Measurements from ENCODE around the gene IL18R1. TPM values are rescaled to one million over a fixed set of nuclear protein-coding genes. Genes with fewer than 3 reads are reported as not detected.

IL18R1 gene
- total RNA-seq, 2 experiments from 2014 or later, result 22.4 to 23.4 TPM

- intact Hi-C loops (cut with DNase I, micrococcal nuclease), result loop anchor here (1.0 to 10.0 kb wide), 17 partner anchors 11 to 1060 kb away; partner anchors contain the start of gene RNF149 (in 1 of the 2)
- peak; percentile 64 for DNase-seq
- ATAC-seq, result peak; percentile 90
- POLR2A ChIA-PET, result interaction anchor here (0.6 to 1.0 kb wide), 5 partner anchors 12 to 648 kb away, joined by 3 to 4 read pairs (median 3); partner anchors contain the start of gene IL18R1
- H3K36me3 Mint-ChIP-seq (ENCODE audit: low read depth), result peaks cover 83% of the 10 kb centered on the region
- peaks cover 27% of the 10 kb centered on the region for H3K9me3 Mint-ChIP-seq (ENCODE audit: low read depth)
- peak overlapping the region; percentile 55 for H3K4me3 Mint-ChIP-seq
- peaks cover 68% of the 10 kb centered on the region for H3K4me1 Mint-ChIP-seq
- CTCF ChIA-PET, result interaction anchor here (0.7 to 2.0 kb wide), 8 partner anchors 10 to 469 kb away, joined by 3 to 7 read pairs (median 5); no protein-coding TSS in a partner anchor
- H3K27me3 Mint-ChIP-seq, result no peaks in the 10 kb centered on the region
- H3K27ac Mint-ChIP-seq, result peak overlapping the region; percentile 93
Observed at GRCh38 chr2:102367331-102367971, 11.9 kb downstream of the IL18R1 start.

- DNase-seq (no peak), ATAC-seq (peak; percentile 8)
- ChIA-PET CTCF (interaction anchor here (0.6 to 2.0 kb wide), 9 partner anchors 11 to 285 kb away, joined by 3 to 7 read pairs (median 5); no protein-coding TSS in a partner anchor), POLR2A (interaction anchor here (0.9 kb wide), 1 partner anchor 369 kb away, joined by 3 read pairs; no protein-coding TSS in a partner anchor)
- peaks cover 81% of the 10 kb centered on the region for H3K36me3 Mint-ChIP-seq (ENCODE audit: low read depth)
- intact Hi-C loops (cut with DNase I, micrococcal nuclease), result loop anchor here (2.0 to 10.0 kb wide), 6 partner anchors 44 to 1061 kb away; partner anchors contain the start of gene RNF149 (in 1 of the 2)
- peaks cover 27% of the 10 kb centered on the region for H3K9me3 Mint-ChIP-seq (ENCODE audit: low read depth)
- peak overlapping the region; percentile 93 for H3K27ac Mint-ChIP-seq
- peak overlapping the region; percentile 32 for H3K4me3 Mint-ChIP-seq
- H3K4me1 Mint-ChIP-seq, result peaks cover 58% of the 10 kb centered on the region
- no peaks in the 10 kb centered on the region for H3K27me3 Mint-ChIP-seq
Observed at GRCh38 chr2:102368461-102369109, 13.0 kb downstream of the IL18R1 start.

GRCh38 chr2:102369866-102370265 is 14.3 kb downstream of the IL18R1 start:
- H3K36me3 Mint-ChIP-seq (ENCODE audit: low read depth), result peaks cover 80% of the 10 kb centered on the region
- peaks cover 48% of the 10 kb centered on the region for H3K4me1 Mint-ChIP-seq
- CTCF ChIA-PET, result interaction anchor here (0.8 kb wide), 1 partner anchor 73 kb away, joined by 3 read pairs; no protein-coding TSS in a partner anchor
- POLR2A ChIA-PET, result no interaction called here
- peaks cover 22% of the 10 kb centered on the region for H3K9me3 Mint-ChIP-seq (ENCODE audit: low read depth)
- intact Hi-C loops (cut with DNase I, micrococcal nuclease), result loop anchor here (2.0 to 10.0 kb wide), 6 partner anchors 43 to 1063 kb away; partner anchors contain the start of gene RNF149 (in 1 of the 2)
- ATAC-seq (no peak), DNase-seq (no peak)
- H3K27me3 Mint-ChIP-seq, result no peaks in the 10 kb centered on the region
- no peak overlapping the region for H3K27ac Mint-ChIP-seq
- H3K4me3 Mint-ChIP-seq, result no peak overlapping the region

GRCh38 chr2:102376052-102376591 is 20.5 kb downstream of the IL18R1 start:
- H3K9me3 Mint-ChIP-seq (ENCODE audit: low read depth), result peaks cover 14% of the 10 kb centered on the region
- DNase-seq (no peak), ATAC-seq (peak; percentile 49)
- intact Hi-C loops (cut with DNase I, micrococcal nuclease), result no loop called here
- H3K36me3 Mint-ChIP-seq (ENCODE audit: low read depth), result peaks cover 77% of the 10 kb centered on the region
- CTCF ChIA-PET, result no interaction called here
- peaks cover 17% of the 10 kb centered on the region for H3K4me1 Mint-ChIP-seq
- POLR2A ChIA-PET, result no interaction called here
- peak overlapping the region; percentile 27 for H3K27ac Mint-ChIP-seq
- H3K27me3 Mint-ChIP-seq, result no peaks in the 10 kb centered on the region
- H3K4me3 Mint-ChIP-seq, result no peak overlapping the region

GRCh38 chr2:102383722-102384121 is 28.1 kb downstream of the IL18R1 start:
- Mint-ChIP-seq H3K4me3 (no peak overlapping the region), H3K9me3 (ENCODE audit: low read depth) (peaks cover 18% of the 10 kb centered on the region), H3K4me1 (peaks cover 7% of the 10 kb centered on the region), H3K36me3 (ENCODE audit: low read depth) (peaks cover 75% of the 10 kb centered on the region), H3K27ac (no peak overlapping the region), H3K27me3 (no peaks in the 10 kb centered on the region)
- intact Hi-C loops (cut with DNase I, micrococcal nuclease), result no loop called here
- no peak for DNase-seq
- CTCF ChIA-PET, result interaction anchor here (0.7 to 0.9 kb wide), 2 partner anchors 9 to 59 kb away, joined by 3 to 4 read pairs; no protein-coding TSS in a partner anchor
- POLR2A ChIA-PET, result no interaction called here
- ATAC-seq, result no peak

- no peak for ATAC-seq
- intact Hi-C loops (cut with DNase I, micrococcal nuclease), result no loop called here
- Mint-ChIP-seq H3K4me1 (peaks cover 14% of the 10 kb centered on the region), H3K4me3 (no peak overlapping the region), H3K27me3 (no peaks in the 10 kb centered on the region), H3K9me3 (ENCODE audit: low read depth) (peaks cover 18% of the 10 kb centered on the region), H3K27ac (no peak overlapping the region), H3K36me3 (ENCODE audit: low read depth) (peaks cover 79% of the 10 kb centered on the region)
- ChIA-PET CTCF (interaction anchor here (0.6 to 1.4 kb wide), 3 partner anchors 29 to 1014 kb away, joined by 3 read pairs; partner anchors contain the start of gene IL18R1), POLR2A (no interaction called here)
- no peak for DNase-seq
Observed at GRCh38 chr2:102385522-102385921, 29.9 kb downstream of the IL18R1 start.

GRCh38 chr2:102386004-102386403 is 30.4 kb downstream of the IL18R1 start:
- POLR2A ChIA-PET, result no interaction called here
- Mint-ChIP-seq H3K4me3 (no peak overlapping the region), H3K27me3 (no peaks in the 10 kb centered on the region), H3K9me3 (ENCODE audit: low read depth) (peaks cover 18% of the 10 kb centered on the region), H3K27ac (no peak overlapping the region), H3K4me1 (peaks cover 16% of the 10 kb centered on the region), H3K36me3 (ENCODE audit: low read depth) (peaks cover 74% of the 10 kb centered on the region)
- ATAC-seq (no peak), DNase-seq (no peak)
- intact Hi-C loops (cut with DNase I, micrococcal nuclease), result no loop called here
- CTCF ChIA-PET, result interaction anchor here (1.4 kb wide), 1 partner anchor 30 kb away, joined by 3 read pairs; the partner anchor contains the start of gene IL18R1

GRCh38 chr2:102386867-102387541 is 31.4 kb downstream of the IL18R1 start:
- CTCF ChIA-PET, result interaction anchor here (1.1 kb wide), 1 partner anchor 56 kb away, joined by 3 read pairs; no protein-coding TSS in a partner anchor
- DNase-seq, result no peak
- Mint-ChIP-seq H3K36me3 (ENCODE audit: low read depth) (peaks cover 67% of the 10 kb centered on the region), H3K9me3 (ENCODE audit: low read depth) (peaks cover 18% of the 10 kb centered on the region), H3K4me3 (no peak overlapping the region), H3K27me3 (no peaks in the 10 kb centered on the region), H3K27ac (no peak overlapping the region), H3K4me1 (peaks cover 26% of the 10 kb centered on the region)
- ATAC-seq, result no peak
- intact Hi-C loops (cut with DNase I, micrococcal nuclease), result no loop called here
- POLR2A ChIA-PET, result no interaction called here

GRCh38 chr2:102387763-102388546 is 32.4 kb downstream of the IL18R1 start:
- intact Hi-C loops (cut with DNase I, micrococcal nuclease), result no loop called here
- H3K36me3 Mint-ChIP-seq (ENCODE audit: low read depth), result peaks cover 59% of the 10 kb centered on the region
- no peak for ATAC-seq
- peaks cover 14% of the 10 kb centered on the region for H3K9me3 Mint-ChIP-seq (ENCODE audit: low read depth)
- CTCF ChIA-PET, result no interaction called here
- DNase-seq, result no peak
- H3K4me1 Mint-ChIP-seq, result peaks cover 30% of the 10 kb centered on the region
- H3K27ac Mint-ChIP-seq, result peak overlapping the region; percentile 35
- no peaks in the 10 kb centered on the region for H3K27me3 Mint-ChIP-seq
- no peak overlapping the region for H3K4me3 Mint-ChIP-seq
- POLR2A ChIA-PET, result no interaction called here

GRCh38 chr2:102391565-102391964 is 36.0 kb downstream of the IL18R1 start:
- Mint-ChIP-seq H3K27ac (peak overlapping the region; percentile 6), H3K9me3 (ENCODE audit: low read depth) (no peaks in the 10 kb centered on the region), H3K4me1 (peaks cover 30% of the 10 kb centered on the region), H3K4me3 (no peak overlapping the region), H3K27me3 (no peaks in the 10 kb centered on the region), H3K36me3 (ENCODE audit: low read depth) (peaks cover 33% of the 10 kb centered on the region)
- ChIA-PET POLR2A (no interaction called here), CTCF (interaction anchor here (0.7 to 1.8 kb wide), 6 partner anchors 8 to 151 kb away, joined by 3 to 7 read pairs (median 3); no protein-coding TSS in a partner anchor)
- DNase-seq (no peak), ATAC-seq (peak; percentile 79)
- intact Hi-C loops (cut with DNase I, micrococcal nuclease), result no loop called here

Data from activated CD4-positive, alpha-beta T cell treated with anti-CD3 and anti-CD28 coated beads for 36 hours (primary cell).